ENCODE measurements around the gene MRO. TPM values are rescaled to one million over a fixed set of nuclear protein-coding genes. Genes with fewer than 3 reads are reported as not detected.
A peak's percentile ranks its signal among the peaks of the same experiment; 100 is the strongest.

The MRO gene
- polyA plus RNA-seq, 6 donors from 2014 or later = 0.16 TPM; not detected in 5

GRCh38 chr18:50775726-50776125 lies 44.1 kb downstream of the MRO start:
- H3K4me3 Mint-ChIP-seq = no peak overlapping the region
- DNase-seq (no peak), ATAC-seq (ENCODE audit: low read depth in 2 of 2) (no peak)
- H3K9me3 Mint-ChIP-seq = peaks cover 2 to 27% (median 14%) of the 10 kb centered on the region in 7 donors
- H3K27ac Mint-ChIP-seq = no peak overlapping the region
- peaks cover 5% of the 10 kb centered on the region in 2 donors for H3K36me3 Mint-ChIP-seq
- H3K4me1 Mint-ChIP-seq = no peaks in the 10 kb centered on the region
- H3K27me3 Mint-ChIP-seq = peaks cover 9 to 32% (median 28%) of the 10 kb centered on the region in 3 donors

GRCh38 chr18:50775207-50775606 lies 44.6 kb downstream of the MRO start:
- ATAC-seq (ENCODE audit: low read depth in 2 of 2) (no peak), DNase-seq (no peak)
- H3K27me3 Mint-ChIP-seq = peaks cover 5 to 30% (median 28%) of the 10 kb centered on the region in 3 donors
- H3K4me3 Mint-ChIP-seq = no peak overlapping the region
- H3K9me3 Mint-ChIP-seq = peaks cover 2 to 33% (median 18%) of the 10 kb centered on the region in 7 donors
- no peaks in the 10 kb centered on the region for H3K4me1 Mint-ChIP-seq
- H3K36me3 Mint-ChIP-seq = peaks cover 5 to 10% of the 10 kb centered on the region in 2 donors
- no peak overlapping the region for H3K27ac Mint-ChIP-seq

GRCh38 chr18:50769463-50769862 lies 50.4 kb downstream of the MRO start:
- Mint-ChIP-seq H3K4me1 (peaks cover 0 to 3% (median 0%) of the 10 kb centered on the region in 3 donors), H3K9me3 (peaks cover 25 to 80% (median 59%) of the 10 kb centered on the region in 7 donors), H3K27me3 (peaks cover 7 to 38% (median 33%) of the 10 kb centered on the region in 3 donors), H3K27ac (no peak overlapping the region), H3K36me3 (peaks cover 23 to 54% of the 10 kb centered on the region in 2 donors), H3K4me3 (no peak overlapping the region)
- DNase-seq (no peak), ATAC-seq (ENCODE audit: low read depth in 2 of 2) (no peak)

- Mint-ChIP-seq H3K27ac (peak overlapping the region in 1 of 6 donors; percentile 18), H3K36me3 (peaks cover 0 to 7% of the 10 kb centered on the region in 2 donors), H3K27me3 (peaks cover 26 to 48% (median 40%) of the 10 kb centered on the region in 3 donors)
Observed at GRCh38 chr18:50757358-50757757, 62.5 kb downstream of the MRO start.

GRCh38 chr18:50754297-50754696 lies 65.5 kb downstream of the MRO start:
- Mint-ChIP-seq H3K27me3 (peaks cover 37 to 65% (median 62%) of the 10 kb centered on the region in 3 donors), H3K9me3 (peaks cover 0 to 11% (median 2%) of the 10 kb centered on the region in 7 donors), H3K4me3 (no peak overlapping the region), H3K27ac (no peak overlapping the region), H3K4me1 (no peaks in the 10 kb centered on the region), H3K36me3 (no peaks in the 10 kb centered on the region)
- no peak for DNase-seq
- ATAC-seq (ENCODE audit: low read depth in 2 of 2) = no peak

More at GRCh38 chr18:50757358-50757757, 62.5 kb downstream of the MRO start:
- no peak overlapping the region for H3K4me3 Mint-ChIP-seq
- no peaks in the 10 kb centered on the region for H3K4me1 Mint-ChIP-seq
- peaks cover 0 to 11% (median 1%) of the 10 kb centered on the region in 7 donors for H3K9me3 Mint-ChIP-seq
- DNase-seq (no peak), ATAC-seq (ENCODE audit: low read depth in 2 of 2) (no peak)

GRCh38 chr18:50753311-50753710 lies 66.5 kb downstream of the MRO start:
- Mint-ChIP-seq H3K4me3 (no peak overlapping the region), H3K36me3 (no peaks in the 10 kb centered on the region)

GRCh38 chr18:50751947-50752346 lies 67.9 kb downstream of the MRO start:
- no peak for ATAC-seq (ENCODE audit: low read depth in 2 of 2)
- Mint-ChIP-seq H3K36me3 (no peaks in the 10 kb centered on the region), H3K27ac (no peak overlapping the region), H3K27me3 (peaks cover 34 to 62% (median 62%) of the 10 kb centered on the region in 3 donors), H3K4me1 (no peaks in the 10 kb centered on the region), H3K4me3 (no peak overlapping the region), H3K9me3 (peaks cover 0 to 11% (median 2%) of the 10 kb centered on the region in 7 donors)
- no peak for DNase-seq

More at GRCh38 chr18:50753311-50753710, 66.5 kb downstream of the MRO start:
- H3K27ac Mint-ChIP-seq = no peak overlapping the region
- DNase-seq (no peak), ATAC-seq (ENCODE audit: low read depth in 2 of 2) (no peak)
- peaks cover 37 to 72% (median 71%) of the 10 kb centered on the region in 3 donors for H3K27me3 Mint-ChIP-seq
- H3K9me3 Mint-ChIP-seq = peaks cover 0 to 11% (median 2%) of the 10 kb centered on the region in 7 donors
- H3K4me1 Mint-ChIP-seq = no peaks in the 10 kb centered on the region

- DNase-seq = no peak
- Mint-ChIP-seq H3K27ac (no peak overlapping the region), H3K4me3 (no peak overlapping the region), H3K27me3 (peaks cover 30 to 59% (median 57%) of the 10 kb centered on the region in 3 donors), H3K9me3 (peaks cover 0 to 11% (median 2%) of the 10 kb centered on the region in 7 donors), H3K36me3 (no peaks in the 10 kb centered on the region), H3K4me1 (no peaks in the 10 kb centered on the region)
- no peak for ATAC-seq (ENCODE audit: low read depth in 2 of 2)
Observed at GRCh38 chr18:50751490-50751889, 68.3 kb downstream of the MRO start.

GRCh38 chr18:50750546-50750945 lies 69.3 kb downstream of the MRO start:
- no peak for DNase-seq
- Mint-ChIP-seq H3K27me3 (peaks cover 32 to 62% (median 53%) of the 10 kb centered on the region in 3 donors), H3K9me3 (peaks cover 0 to 11% (median 1%) of the 10 kb centered on the region in 7 donors), H3K4me3 (no peak overlapping the region), H3K4me1 (no peaks in the 10 kb centered on the region), H3K27ac (no peak overlapping the region), H3K36me3 (no peaks in the 10 kb centered on the region)
- ATAC-seq (ENCODE audit: low read depth in 2 of 2) = no peak

GRCh38 chr18:50749945-50750344 lies 69.9 kb downstream of the MRO start:
- no peak overlapping the region for H3K27ac Mint-ChIP-seq
- no peaks in the 10 kb centered on the region for H3K4me1 Mint-ChIP-seq
- peaks cover 32 to 62% (median 50%) of the 10 kb centered on the region in 3 donors for H3K27me3 Mint-ChIP-seq
- no peak overlapping the region for H3K4me3 Mint-ChIP-seq
- peaks cover 0 to 9% (median 2%) of the 10 kb centered on the region in 7 donors for H3K9me3 Mint-ChIP-seq
- ATAC-seq (ENCODE audit: low read depth in 2 of 2) (no peak), DNase-seq (no peak)
- H3K36me3 Mint-ChIP-seq = no peaks in the 10 kb centered on the region

- Mint-ChIP-seq H3K27me3 (peaks cover 32 to 57% (median 46%) of the 10 kb centered on the region in 3 donors), H3K4me1 (no peaks in the 10 kb centered on the region), H3K9me3 (peaks cover 0 to 6% (median 2%) of the 10 kb centered on the region in 7 donors), H3K36me3 (peaks cover 0 to 1% of the 10 kb centered on the region in 2 donors), H3K27ac (no peak overlapping the region), H3K4me3 (no peak overlapping the region)
- ATAC-seq (ENCODE audit: low read depth in 2 of 2) (no peak), DNase-seq (no peak)
Observed at GRCh38 chr18:50749421-50749820, 70.4 kb downstream of the MRO start.

- DNase-seq (no peak), ATAC-seq (ENCODE audit: low read depth in 2 of 2) (no peak)
- Mint-ChIP-seq H3K27ac (no peak overlapping the region), H3K27me3 (peaks cover 30 to 56% (median 49%) of the 10 kb centered on the region in 3 donors), H3K4me3 (peak overlapping the region in 1 of 8 donors; percentile 22), H3K9me3 (peaks cover 0 to 10% (median 7%) of the 10 kb centered on the region in 7 donors), H3K36me3 (peaks cover 0 to 10% of the 10 kb centered on the region in 2 donors), H3K4me1 (no peaks in the 10 kb centered on the region)
Observed at GRCh38 chr18:50748243-50749229, 71.3 kb downstream of the MRO start.

GRCh38 chr18:50747849-50748242 lies 72.0 kb downstream of the MRO start:
- H3K4me3 Mint-ChIP-seq = no peak overlapping the region
- DNase-seq = no peak
- H3K9me3 Mint-ChIP-seq = peaks cover 0 to 17% (median 7%) of the 10 kb centered on the region in 7 donors
- H3K27ac Mint-ChIP-seq = no peak overlapping the region
- ATAC-seq (ENCODE audit: low read depth in 2 of 2) = no peak
- H3K36me3 Mint-ChIP-seq = peaks cover 0 to 15% of the 10 kb centered on the region in 2 donors
- H3K27me3 Mint-ChIP-seq = peaks cover 30 to 56% (median 52%) of the 10 kb centered on the region in 3 donors
- H3K4me1 Mint-ChIP-seq = no peaks in the 10 kb centered on the region

All from naive B cell (primary cell).